ENCODE data around the gene SCFD2. TPM values are rescaled to one million over a fixed set of nuclear protein-coding genes. Genes with fewer than 3 reads are reported as not detected.

SCFD2 gene
- total RNA-seq, 1 donor = 24.2 TPM

DNA sequence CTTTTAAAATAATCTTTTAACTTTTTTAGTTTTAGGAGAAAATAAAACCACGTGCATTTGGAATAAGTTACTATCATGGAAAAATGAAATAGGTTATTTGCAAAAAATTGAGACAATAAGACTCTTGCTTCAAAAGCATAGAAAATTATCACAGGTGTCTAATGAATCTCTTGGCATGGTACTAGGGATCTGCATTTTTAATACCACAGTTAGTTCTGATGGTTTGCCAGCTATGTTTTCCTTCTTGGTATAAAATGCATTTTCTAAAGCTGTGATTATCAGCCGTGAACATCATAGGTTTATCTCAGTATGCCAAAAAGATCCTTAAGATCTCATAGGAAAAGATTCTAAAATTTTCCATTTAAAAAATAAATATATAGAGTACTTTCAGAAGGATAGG is 419.9 kb downstream of the SCFD2 start:
- H3K4me2 ChIP-seq (ENCODE audit: insufficient read depth, low read length) = no peak overlapping the region
- no peaks in the 10 kb centered on the region for H4K20me1 ChIP-seq (ENCODE audit: insufficient read depth, low read length)
- TF ChIP-seq, protein P1, sequence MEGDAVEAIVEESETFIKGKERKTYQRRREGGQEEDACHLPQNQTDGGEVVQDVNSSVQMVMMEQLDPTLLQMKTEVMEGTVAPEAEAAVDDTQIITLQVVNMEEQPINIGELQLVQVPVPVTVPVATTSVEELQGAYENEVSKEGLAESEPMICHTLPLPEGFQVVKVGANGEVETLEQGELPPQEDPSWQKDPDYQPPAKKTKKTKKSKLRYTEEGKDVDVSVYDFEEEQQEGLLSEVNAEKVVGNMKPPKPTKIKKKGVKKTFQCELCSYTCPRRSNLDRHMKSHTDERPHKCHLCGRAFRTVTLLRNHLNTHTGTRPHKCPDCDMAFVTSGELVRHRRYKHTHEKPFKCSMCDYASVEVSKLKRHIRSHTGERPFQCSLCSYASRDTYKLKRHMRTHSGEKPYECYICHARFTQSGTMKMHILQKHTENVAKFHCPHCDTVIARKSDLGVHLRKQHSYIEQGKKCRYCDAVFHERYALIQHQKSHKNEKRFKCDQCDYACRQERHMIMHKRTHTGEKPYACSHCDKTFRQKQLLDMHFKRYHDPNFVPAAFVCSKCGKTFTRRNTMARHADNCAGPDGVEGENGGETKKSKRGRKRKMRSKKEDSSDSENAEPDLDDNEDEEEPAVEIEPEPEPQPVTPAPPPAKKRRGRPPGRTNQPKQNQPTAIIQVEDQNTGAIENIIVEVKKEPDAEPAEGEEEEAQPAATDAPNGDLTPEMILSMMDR (IDR thresholded peaks at IDR 0.05; ENCODE audit: extremely low read depth, low read depth, low read length) = no peak
- H3K9me3 ChIP-seq (ENCODE audit: low read depth, low read length) = no peaks in the 10 kb centered on the region
- no peak for DNase-seq (ENCODE audit: insufficient read length, low spot score, missing footprints)
- H2AFZ ChIP-seq (ENCODE audit: low read length) = no peak overlapping the region
- H3K36me3 ChIP-seq (ENCODE audit: insufficient read depth, low read length) = no peaks in the 10 kb centered on the region
- H3K27ac ChIP-seq (ENCODE audit: low read depth, low read length) = no peak overlapping the region
- no peaks in the 10 kb centered on the region for H3K79me2 ChIP-seq (ENCODE audit: insufficient read depth, low read length)
- no peaks in the 10 kb centered on the region for H3K27me3 ChIP-seq (ENCODE audit: insufficient read depth, low read length)
- H3K4me1 ChIP-seq (ENCODE audit: insufficient read depth, low read length) = peaks cover 2% of the 10 kb centered on the region
- no peak overlapping the region for H3K4me3 ChIP-seq (ENCODE audit: insufficient read depth, low read length)

DNA sequence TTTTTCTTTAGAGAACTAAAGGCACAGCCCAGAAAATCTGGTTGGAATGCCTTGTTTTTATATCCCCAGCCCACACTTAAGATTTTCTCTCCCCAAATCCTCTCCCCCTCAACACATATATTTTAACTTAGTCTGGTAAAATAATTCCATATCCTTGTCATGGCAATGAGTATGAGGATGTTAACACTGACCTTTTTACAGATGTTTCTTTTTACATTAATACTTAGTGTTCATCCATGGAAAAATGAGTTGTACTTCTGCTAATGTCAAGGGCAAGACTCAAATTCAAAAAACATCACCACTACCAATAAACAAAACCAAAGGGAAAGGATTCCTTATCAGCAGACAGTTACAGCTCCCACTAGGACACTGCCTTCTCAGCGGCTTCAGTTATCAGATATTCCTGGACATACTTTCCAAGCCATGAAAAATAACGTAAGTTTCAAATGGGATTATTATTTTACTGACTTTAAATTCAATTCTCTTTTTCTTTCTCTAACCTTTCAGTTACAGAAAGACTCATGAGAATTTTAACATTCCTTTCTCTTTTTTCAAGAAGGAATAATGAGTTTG is 420.4 kb downstream of the SCFD2 start:
- Histone ChIP-seq H3K4me1 (ENCODE audit: insufficient read depth, low read length) (no peaks in the 10 kb centered on the region), H3K27me3 (ENCODE audit: insufficient read depth, low read length) (no peaks in the 10 kb centered on the region), H3K4me2 (ENCODE audit: insufficient read depth, low read length) (no peak overlapping the region), H2AFZ (ENCODE audit: low read length) (no peak overlapping the region), H4K20me1 (ENCODE audit: insufficient read depth, low read length) (no peaks in the 10 kb centered on the region), H3K9me3 (ENCODE audit: low read depth, low read length) (no peaks in the 10 kb centered on the region), H3K27ac (ENCODE audit: low read depth, low read length) (no peak overlapping the region), H3K79me2 (ENCODE audit: insufficient read depth, low read length) (no peaks in the 10 kb centered on the region), H3K4me3 (ENCODE audit: insufficient read depth, low read length) (no peak overlapping the region), H3K36me3 (ENCODE audit: insufficient read depth, low read length) (no peaks in the 10 kb centered on the region)
- TF ChIP-seq, protein P1 (IDR thresholded peaks at IDR 0.05; ENCODE audit: extremely low read depth, low read depth, low read length) = no peak
- no peak for DNase-seq (ENCODE audit: insufficient read length, low spot score, missing footprints)

DNA sequence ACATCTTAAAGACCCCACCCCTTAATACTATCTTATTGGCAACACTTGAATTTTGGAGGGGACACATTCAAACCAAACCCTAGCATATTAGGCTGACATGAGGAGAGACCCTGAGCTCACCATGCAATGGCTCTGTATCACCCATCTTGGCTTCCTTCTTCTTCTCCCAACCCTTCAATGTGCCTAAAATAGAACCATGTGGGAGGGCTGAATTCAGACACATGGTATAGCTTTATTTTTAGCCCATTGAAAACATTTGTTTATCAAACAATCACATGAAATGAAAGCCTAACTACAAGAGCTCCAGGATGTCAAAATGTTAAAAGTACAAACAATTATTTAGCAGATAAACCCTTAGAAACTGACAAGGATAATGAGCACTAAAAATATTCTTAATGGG is 422.2 kb downstream of the SCFD2 start:
- TF ChIP-seq, protein P1 (IDR thresholded peaks at IDR 0.05; ENCODE audit: extremely low read depth, low read depth, low read length) = no peak

DNA sequence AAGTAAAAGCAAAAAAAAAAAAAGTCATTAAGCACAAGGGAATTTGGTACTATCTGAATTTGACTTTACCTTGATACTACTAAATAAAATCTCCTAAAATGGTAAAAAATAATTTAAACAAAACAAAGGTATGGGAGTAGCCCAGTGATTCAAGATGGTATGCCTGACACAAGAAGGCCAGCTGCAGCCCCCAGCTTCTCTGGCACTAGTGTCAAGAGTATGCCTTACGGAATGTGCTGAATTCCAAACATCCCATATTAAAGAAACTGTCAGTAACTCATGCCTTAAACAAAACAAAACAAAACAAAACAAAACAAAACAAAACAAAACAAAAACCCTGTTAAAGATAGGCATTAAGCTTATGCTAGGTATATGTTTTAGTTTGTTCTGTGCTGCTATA is 422.9 kb downstream of the SCFD2 start:
- Histone ChIP-seq H4K20me1 (ENCODE audit: insufficient read depth, low read length) (no peaks in the 10 kb centered on the region), H3K36me3 (ENCODE audit: insufficient read depth, low read length) (no peaks in the 10 kb centered on the region), H3K79me2 (ENCODE audit: insufficient read depth, low read length) (no peaks in the 10 kb centered on the region), H3K27me3 (ENCODE audit: insufficient read depth, low read length) (no peaks in the 10 kb centered on the region), H3K9me3 (ENCODE audit: low read depth, low read length) (no peaks in the 10 kb centered on the region), H3K4me3 (ENCODE audit: insufficient read depth, low read length) (no peak overlapping the region), H3K27ac (ENCODE audit: low read depth, low read length) (no peak overlapping the region), H3K4me2 (ENCODE audit: insufficient read depth, low read length) (no peak overlapping the region), H2AFZ (ENCODE audit: low read length) (no peak overlapping the region), H3K4me1 (ENCODE audit: insufficient read depth, low read length) (no peaks in the 10 kb centered on the region)
- DNase-seq (ENCODE audit: insufficient read length, low spot score, missing footprints) = no peak
- TF ChIP-seq, protein P1 (IDR thresholded peaks at IDR 0.05; ENCODE audit: extremely low read depth, low read depth, low read length) = no peak

More for the DNA sequence above, 422.2 kb downstream of the SCFD2 start:
- Histone ChIP-seq H3K4me2 (ENCODE audit: insufficient read depth, low read length) (no peak overlapping the region), H3K27me3 (ENCODE audit: insufficient read depth, low read length) (no peaks in the 10 kb centered on the region), H3K4me3 (ENCODE audit: insufficient read depth, low read length) (no peak overlapping the region), H2AFZ (ENCODE audit: low read length) (no peak overlapping the region), H3K9me3 (ENCODE audit: low read depth, low read length) (no peaks in the 10 kb centered on the region), H3K79me2 (ENCODE audit: insufficient read depth, low read length) (no peaks in the 10 kb centered on the region), H3K36me3 (ENCODE audit: insufficient read depth, low read length) (no peaks in the 10 kb centered on the region), H3K4me1 (ENCODE audit: insufficient read depth, low read length) (no peaks in the 10 kb centered on the region), H4K20me1 (ENCODE audit: insufficient read depth, low read length) (no peaks in the 10 kb centered on the region), H3K27ac (ENCODE audit: low read depth, low read length) (no peak overlapping the region)
- DNase-seq (ENCODE audit: insufficient read length, low spot score, missing footprints) = no peak

All from osteoblast (primary cell).